COR-L47 (cell line): ENCODE data around the gene ZHX3.

Experiments
- DNase-seq: peaks from one replicate; lab custom pipeline; 2025; lab: John Stamatoyannopoulos, UW

The ZHX3 gene

GRCh38 chr20:41317546-41318270 lies at the start of gene ZHX3:
Gene ZHX3 (minus strand): TSS chr20:41317731. CDS start chr20:41204916, 112,815 bp downstream.
- peak; percentile 96 for DNase-seq

GRCh38 chr20:41367393-41367695 lies 49.8 kb upstream of the ZHX3 start:
- DNase-seq = no peak

GRCh38 chr20:41366546-41367392 lies 49.2 kb upstream of the ZHX3 start, which contains the start of gene EMILIN3:
Gene EMILIN3 (minus strand): TSS chr20:41366818. CDS start chr20:41366634, 184 bp downstream.
- DNase-seq = peak; percentile 13

- DNase-seq = peak; percentile 37
Measured at GRCh38 chr20:41365777-41366545, 48.4 kb upstream of the ZHX3 start.

GRCh38 chr20:41364967-41365765 lies 47.6 kb upstream of the ZHX3 start:
- DNase-seq = no peak

GRCh38 chr20:41364236-41364855 lies 46.8 kb upstream of the ZHX3 start:
- no peak for DNase-seq

GRCh38 chr20:41363601-41364000 lies 46.1 kb upstream of the ZHX3 start:
- DNase-seq = no peak

GRCh38 chr20:41362748-41363140 lies 45.2 kb upstream of the ZHX3 start:
- no peak for DNase-seq

- DNase-seq = peak; percentile 7
Measured at GRCh38 chr20:41361757-41362747, 44.5 kb upstream of the ZHX3 start.

GRCh38 chr20:41360831-41361756 lies 43.6 kb upstream of the ZHX3 start:
- no peak for DNase-seq

GRCh38 chr20:41359541-41360011 lies 42.0 kb upstream of the ZHX3 start:
- no peak for DNase-seq

- DNase-seq = no peak
Measured at GRCh38 chr20:41358717-41359116, 41.2 kb upstream of the ZHX3 start.

- DNase-seq = no peak
Measured at GRCh38 chr20:41358230-41358629, 40.7 kb upstream of the ZHX3 start.

GRCh38 chr20:41357424-41358163 lies 40.1 kb upstream of the ZHX3 start:
- DNase-seq = no peak

GRCh38 chr20:41356951-41357350 lies 39.4 kb upstream of the ZHX3 start:
- DNase-seq = no peak

- DNase-seq = no peak
Measured at GRCh38 chr20:41355598-41356203, 38.2 kb upstream of the ZHX3 start.

- DNase-seq = no peak
Measured at GRCh38 chr20:41355192-41355591, 37.7 kb upstream of the ZHX3 start.

GRCh38 chr20:41353530-41353929 lies 36.0 kb upstream of the ZHX3 start:
- DNase-seq = no peak
